ENCODE results near the gene PTGDS.
"Not testable (repeated sequence)": the region's sequence is repeated elsewhere in the genome, so short reads cannot be mapped to it uniquely, and the experiment has no call there.

The PTGDS gene

GRCh38 chr9:136992819-136993369, 15.6 kb downstream of the PTGDS start:
- DNase-seq (ENCODE audit: low read depth) = no peak

- no peak for DNase-seq (ENCODE audit: low read depth)
Measured at GRCh38 chr9:136994180-136994887, 17.0 kb downstream of the PTGDS start.

- no peak for DNase-seq (ENCODE audit: low read depth)
Measured at GRCh38 chr9:136994888-136995230, 17.6 kb downstream of the PTGDS start.

GRCh38 chr9:136995362-136995761, 18.1 kb downstream of the PTGDS start:
- no peak for DNase-seq (ENCODE audit: low read depth)

- DNase-seq (ENCODE audit: low read depth) = no peak
Measured at GRCh38 chr9:136995772-136996311, 18.5 kb downstream of the PTGDS start.

GRCh38 chr9:136996361-136997292, 19.3 kb downstream of the PTGDS start, which contains the start of gene CLIC3:
TSS of gene CLIC3 (minus strand) at chr9:136996568. CDS start at chr9:136996543, 25 bp downstream.
- DNase-seq (ENCODE audit: low read depth) = peak; percentile 22

- no peak for DNase-seq (ENCODE audit: low read depth)
Measured at GRCh38 chr9:136997371-136997770, 20.1 kb downstream of the PTGDS start.

GRCh38 chr9:136997830-136998234, 20.5 kb downstream of the PTGDS start:
- DNase-seq (ENCODE audit: low read depth) = no peak

GRCh38 chr9:137000177-137000930, 23.1 kb downstream of the PTGDS start:
- no peak for DNase-seq (ENCODE audit: low read depth)

GRCh38 chr9:137001857-137002645, 24.7 kb downstream of the PTGDS start:
- DNase-seq (ENCODE audit: low read depth) = no peak

- DNase-seq (ENCODE audit: low read depth) = no peak
Measured at GRCh38 chr9:137002646-137003041, 25.3 kb downstream of the PTGDS start.

GRCh38 chr9:137004285-137004684, 27.0 kb downstream of the PTGDS start:
- not testable (repeated sequence) for DNase-seq (ENCODE audit: low read depth)

- no peak for DNase-seq (ENCODE audit: low read depth)
Measured at GRCh38 chr9:137006116-137007003, 29.1 kb downstream of the PTGDS start.

- DNase-seq (ENCODE audit: low read depth) = no peak
Measured at GRCh38 chr9:137007108-137007815, 30.0 kb downstream of the PTGDS start.

- DNase-seq (ENCODE audit: low read depth) = no peak
Measured at GRCh38 chr9:137007816-137008270, 30.5 kb downstream of the PTGDS start.

GRCh38 chr9:137008312-137008711, 31.0 kb downstream of the PTGDS start:
- no peak for DNase-seq (ENCODE audit: low read depth)

GRCh38 chr9:137009217-137009616, 31.9 kb downstream of the PTGDS start:
- DNase-seq (ENCODE audit: low read depth) = no peak

- no peak for DNase-seq (ENCODE audit: low read depth)
Measured at GRCh38 chr9:137009938-137010732, 32.8 kb downstream of the PTGDS start.

Data from activated T-cell treated with anti-CD3 and anti-CD28 coated beads for 24 hours (primary cell).